ENCODE measurements around the gene KCTD5. TPM values are rescaled to one million over a fixed set of nuclear protein-coding genes. Genes with fewer than 3 reads are reported as not detected.
"Not testable (repeated sequence)": the region's sequence is repeated elsewhere in the genome, so short reads cannot be mapped to it uniquely, and the experiment has no call there.

The KCTD5 gene
- total RNA-seq, 2 experiments from 2014 or later = 20.6 to 22.6 TPM

DNA sequence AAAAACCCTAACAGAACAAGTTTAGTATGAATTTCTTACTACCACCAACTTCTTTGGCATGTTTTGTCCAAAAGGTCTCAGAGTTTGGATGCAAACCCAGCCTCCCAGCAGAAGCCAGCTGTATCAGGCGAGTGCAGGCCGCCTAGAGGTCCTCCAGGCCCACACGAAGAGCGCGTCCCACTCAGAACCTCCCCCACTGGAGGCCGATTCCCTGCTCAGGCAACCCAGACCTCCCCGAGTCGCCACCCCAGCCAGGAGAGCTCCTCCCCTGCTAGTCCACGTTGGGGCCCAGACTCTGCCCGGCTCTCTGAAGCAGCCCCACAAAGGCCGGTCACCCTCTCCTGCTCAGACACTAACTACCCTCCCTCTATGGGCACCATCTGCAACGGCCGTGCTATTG is 28.4 kb upstream of the KCTD5 start:
- H3K36me3 Mint-ChIP-seq (ENCODE audit: low read depth); H3K9me3 Mint-ChIP-seq; H3K4me1 Mint-ChIP-seq (ENCODE audit: low read depth); H3K9me3 ChIP-seq (ENCODE audit: control insufficient read depth in 1 of 2, insufficient read depth in 1 of 2, low read length in 2 of 2); H3K4me3 Mint-ChIP-seq; H3K27ac Mint-ChIP-seq; DNase-seq; intact Hi-C loops (cut with DNase I, micrococcal nuclease); H3K27ac ChIP-seq (ENCODE audit: low read depth in 1 of 2, low read length in 2 of 2); H3K27me3 ChIP-seq (ENCODE audit: control insufficient read depth in 1 of 2, insufficient read depth in 2 of 2, low read length in 2 of 2); H3K36me3 ChIP-seq (ENCODE audit: insufficient read depth, low read length); H3K4me3 ChIP-seq (ENCODE audit: low read length); H3K4me1 ChIP-seq (ENCODE audit: insufficient read depth, low read length); POLR2A ChIA-PET; ATAC-seq (ENCODE audit: poor library complexity); H3K27me3 Mint-ChIP-seq; CTCF ChIA-PET: not testable (repeated sequence)

DNA sequence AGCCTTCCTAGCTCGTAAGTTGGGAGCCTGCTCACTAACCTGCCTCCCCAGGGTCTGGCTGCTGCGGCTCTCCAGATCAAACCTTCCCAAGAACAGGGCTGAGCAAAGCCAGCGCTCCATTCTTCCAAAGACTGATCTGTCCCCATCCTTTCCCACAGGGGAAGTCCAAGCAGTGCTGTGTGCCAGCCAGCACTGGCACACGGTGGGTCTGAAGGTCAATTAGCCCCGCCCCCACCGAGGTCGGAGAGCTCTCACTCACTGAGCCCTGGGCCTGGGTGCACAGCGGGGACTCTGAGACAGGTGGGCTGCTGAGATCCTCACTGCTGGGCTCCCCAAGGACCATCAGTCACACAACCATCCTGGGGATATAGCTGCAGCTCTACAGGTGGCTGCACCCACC is 27.4 kb upstream of the KCTD5 start:
- H3K27ac Mint-ChIP-seq; H3K36me3 ChIP-seq (ENCODE audit: insufficient read depth, low read length); ATAC-seq (ENCODE audit: poor library complexity); H3K27me3 Mint-ChIP-seq; H3K9me3 Mint-ChIP-seq; DNase-seq; H3K36me3 Mint-ChIP-seq (ENCODE audit: low read depth); H3K4me1 Mint-ChIP-seq (ENCODE audit: low read depth); POLR2A ChIA-PET; H3K9me3 ChIP-seq (ENCODE audit: control insufficient read depth in 1 of 2, insufficient read depth in 1 of 2, low read length in 2 of 2); CTCF ChIA-PET; intact Hi-C loops (cut with DNase I, micrococcal nuclease); H3K27ac ChIP-seq (ENCODE audit: low read depth in 1 of 2, low read length in 2 of 2); H3K27me3 ChIP-seq (ENCODE audit: control insufficient read depth in 1 of 2, insufficient read depth in 2 of 2, low read length in 2 of 2); H3K4me1 ChIP-seq (ENCODE audit: insufficient read depth, low read length); H3K4me3 Mint-ChIP-seq; H3K4me3 ChIP-seq (ENCODE audit: low read length): not testable (repeated sequence)

- no peak for TF ChIP-seq CTCF (IDR thresholded peaks at IDR 0.05)
- ATAC-seq (ENCODE audit: poor library complexity) (no peak), DNase-seq (no peak)
- no peak overlapping the region for H3K27ac ChIP-seq (ENCODE audit: low read depth in 1 of 2, low read length in 2 of 2)
- Mint-ChIP-seq H3K27me3 (no peaks in the 10 kb centered on the region), H3K36me3 (ENCODE audit: low read depth) (no peaks in the 10 kb centered on the region), H3K9me3 (no peaks in the 10 kb centered on the region), H3K4me3 (no peak overlapping the region), H3K27ac (no peak overlapping the region), H3K4me1 (ENCODE audit: low read depth) (peaks cover 8% of the 10 kb centered on the region)
- H3K4me1 ChIP-seq (ENCODE audit: insufficient read depth, low read length) = peaks cover 5% of the 10 kb centered on the region
- ChIA-PET POLR2A (no interaction called here), CTCF (no interaction called here)
- H3K27me3 ChIP-seq (ENCODE audit: control insufficient read depth in 1 of 2, insufficient read depth in 2 of 2, low read length in 2 of 2) = no peaks in the 10 kb centered on the region
- H3K36me3 ChIP-seq (ENCODE audit: insufficient read depth, low read length) = no peaks in the 10 kb centered on the region
- H3K4me3 ChIP-seq (ENCODE audit: low read length) = no peak overlapping the region
- intact Hi-C loops (cut with DNase I, micrococcal nuclease) = no loop called here
- no peaks in the 10 kb centered on the region for H3K9me3 ChIP-seq (ENCODE audit: control insufficient read depth in 1 of 2, insufficient read depth in 1 of 2, low read length in 2 of 2)
Observed at GRCh38 chr16:2656985-2657384, 25.3 kb upstream of the KCTD5 start.

DNA sequence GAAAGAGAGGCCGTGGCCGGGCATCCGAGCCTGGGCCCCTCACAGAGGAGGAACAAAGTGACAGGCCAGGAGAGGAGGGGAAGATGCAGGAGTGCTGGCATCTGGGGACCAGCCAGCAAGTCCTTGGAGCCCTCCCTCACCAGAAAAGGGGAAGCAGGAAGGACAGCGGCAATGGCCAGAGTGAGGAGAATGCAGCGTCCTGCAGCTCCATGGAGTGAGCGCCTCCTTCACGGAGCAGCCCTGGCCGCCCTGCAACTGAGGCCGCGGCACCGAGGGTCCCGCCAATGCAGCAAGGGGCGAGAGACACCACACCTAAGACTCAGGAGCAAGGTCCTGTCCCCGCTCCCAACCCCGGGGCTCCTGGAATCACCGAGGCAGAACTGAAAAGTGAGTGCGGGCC is 24.5 kb upstream of the KCTD5 start:
- H3K4me1 Mint-ChIP-seq (ENCODE audit: low read depth); CTCF ChIA-PET; H3K27me3 ChIP-seq (ENCODE audit: control insufficient read depth in 1 of 2, insufficient read depth in 2 of 2, low read length in 2 of 2); intact Hi-C loops (cut with DNase I, micrococcal nuclease); H3K36me3 ChIP-seq (ENCODE audit: insufficient read depth, low read length); H3K4me3 ChIP-seq (ENCODE audit: low read length); H3K27ac ChIP-seq (ENCODE audit: low read depth in 1 of 2, low read length in 2 of 2); H3K9me3 ChIP-seq (ENCODE audit: control insufficient read depth in 1 of 2, insufficient read depth in 1 of 2, low read length in 2 of 2); H3K36me3 Mint-ChIP-seq (ENCODE audit: low read depth); H3K27ac Mint-ChIP-seq; H3K4me3 Mint-ChIP-seq; ATAC-seq (ENCODE audit: poor library complexity); H3K4me1 ChIP-seq (ENCODE audit: insufficient read depth, low read length); H3K27me3 Mint-ChIP-seq; POLR2A ChIA-PET; DNase-seq; H3K9me3 Mint-ChIP-seq: not testable (repeated sequence)

DNA sequence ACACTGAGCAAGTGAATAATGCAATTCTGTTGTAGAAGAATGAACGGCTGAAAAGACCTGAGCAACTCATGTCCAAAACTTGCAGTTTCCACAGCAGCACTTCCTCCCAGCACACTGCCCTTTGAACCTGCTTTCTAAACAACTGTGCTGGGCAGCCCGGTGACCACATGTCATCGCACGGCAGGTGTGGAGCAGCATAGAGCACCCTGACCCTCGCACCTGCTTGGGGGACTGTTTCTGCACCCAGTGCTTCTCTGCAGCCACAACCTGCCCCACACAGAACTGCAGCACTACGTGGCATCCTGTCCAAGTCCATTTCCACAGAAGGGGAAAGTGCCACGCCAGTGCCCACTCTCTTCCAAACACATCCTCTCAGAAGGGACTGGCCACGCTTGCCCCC is 22.8 kb upstream of the KCTD5 start:
- H3K27ac ChIP-seq (ENCODE audit: low read depth in 1 of 2, low read length in 2 of 2); H3K9me3 Mint-ChIP-seq; intact Hi-C loops (cut with DNase I, micrococcal nuclease); CTCF ChIA-PET; H3K36me3 ChIP-seq (ENCODE audit: insufficient read depth, low read length); H3K4me3 Mint-ChIP-seq; H3K4me3 ChIP-seq (ENCODE audit: low read length); H3K27me3 ChIP-seq (ENCODE audit: control insufficient read depth in 1 of 2, insufficient read depth in 2 of 2, low read length in 2 of 2); H3K9me3 ChIP-seq (ENCODE audit: control insufficient read depth in 1 of 2, insufficient read depth in 1 of 2, low read length in 2 of 2); DNase-seq; H3K27me3 Mint-ChIP-seq; POLR2A ChIA-PET; ATAC-seq (ENCODE audit: poor library complexity); H3K4me1 Mint-ChIP-seq (ENCODE audit: low read depth): not testable (repeated sequence)
- Mint-ChIP-seq H3K27ac (peak overlapping the region; percentile 40), H3K36me3 (ENCODE audit: low read depth) (peaks cover 14% of the 10 kb centered on the region)
- H3K4me1 ChIP-seq (ENCODE audit: insufficient read depth, low read length) = peaks cover 18% of the 10 kb centered on the region

DNA sequence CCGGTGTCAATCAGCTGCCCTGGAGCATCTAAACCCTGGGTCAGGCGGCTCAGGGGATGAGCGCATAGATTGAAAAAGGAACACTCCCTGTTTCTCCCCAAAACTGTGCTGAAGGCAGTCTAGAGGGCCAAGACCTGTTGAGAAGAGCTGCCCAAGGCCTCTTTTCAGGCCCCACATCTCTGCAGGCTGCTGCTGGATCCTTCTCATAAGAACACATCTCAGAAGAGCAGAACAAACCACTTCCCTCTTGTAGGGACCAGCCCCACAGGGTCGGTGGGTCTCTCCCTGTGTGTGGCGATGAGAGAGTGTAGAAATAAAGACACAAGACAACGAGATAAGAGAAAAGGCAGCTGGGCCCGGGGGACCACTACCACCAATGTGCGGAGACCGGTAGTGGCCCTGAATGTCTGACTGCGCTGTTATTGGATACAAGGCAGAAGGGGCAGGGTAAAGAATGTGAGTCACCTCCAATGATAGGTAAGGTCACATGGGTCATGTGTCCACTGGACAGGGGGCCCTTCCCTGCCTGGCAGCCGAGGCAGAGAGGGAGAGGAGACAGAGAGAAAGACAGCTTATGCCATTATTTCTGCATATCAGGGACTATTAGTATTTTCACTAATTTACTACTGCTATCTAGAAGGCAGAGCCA is 22.2 kb upstream of the KCTD5 start:
- POLR2A ChIA-PET; H3K9me3 ChIP-seq (ENCODE audit: control insufficient read depth in 1 of 2, insufficient read depth in 1 of 2, low read length in 2 of 2); H3K27me3 Mint-ChIP-seq; H3K4me3 ChIP-seq (ENCODE audit: low read length); H3K27me3 ChIP-seq (ENCODE audit: control insufficient read depth in 1 of 2, insufficient read depth in 2 of 2, low read length in 2 of 2); H3K4me1 Mint-ChIP-seq (ENCODE audit: low read depth); H3K9me3 Mint-ChIP-seq; DNase-seq; H3K4me3 Mint-ChIP-seq; H3K36me3 ChIP-seq (ENCODE audit: insufficient read depth, low read length); ATAC-seq (ENCODE audit: poor library complexity); CTCF ChIA-PET; H3K27ac ChIP-seq (ENCODE audit: low read depth in 1 of 2, low read length in 2 of 2); intact Hi-C loops (cut with DNase I, micrococcal nuclease): not testable (repeated sequence)
- Mint-ChIP-seq H3K27ac (peak overlapping the region; percentile 40), H3K36me3 (ENCODE audit: low read depth) (peaks cover 19% of the 10 kb centered on the region)
- peaks cover 18% of the 10 kb centered on the region for H3K4me1 ChIP-seq (ENCODE audit: insufficient read depth, low read length)
